Lung (tissue), 12 donors: ENCODE data around the gene EDN1. TPM values are rescaled to one million over a fixed set of nuclear protein-coding genes. Genes with fewer than 3 reads are reported as not detected.

ENCODE experiments used
- ATAC-seq: fragments of 200-7000 bp; cut with Tn5 transposase; one replicate; pipeline ENCODE4 v1.9.1; 2020; ENCODE audit warnings: moderate number of reproducible peaks; ENCODE audit not compliant: insufficient read depth, low FRiP score
- DNase-seq, 3 donors: peaks; one replicate each; pipeline ENCODE4 v3.0.0-alpha.2; 2013 to 2017
- H3K27ac ChIP-seq, 2 donors: one replicate each; pipeline ENCODE4 v1.5.1; 2013; ENCODE audit warnings: mild to moderate bottlenecking in 2 of 2, moderate library complexity in 2 of 2, control low read depth in 1 of 2, inconsistent platforms in 1 of 2, low read depth in 1 of 2, low read length in 1 of 2
- H3K27me3 ChIP-seq, 3 donors: one replicate each; pipeline ENCODE4 v1.5.1; 2013; ENCODE audit warnings: low read length in 2 of 3; ENCODE audit not compliant: control insufficient read depth in 3 of 3, insufficient read depth in 3 of 3
- H3K36me3 ChIP-seq, 4 donors: one replicate each; pipeline ENCODE4 v1.5.1; 2013; ENCODE audit warnings: low read length in 4 of 4, mild to moderate bottlenecking in 1 of 4, moderate library complexity in 1 of 4; ENCODE audit not compliant: control insufficient read depth in 4 of 4, insufficient read depth in 4 of 4
- H3K4me1 ChIP-seq, 5 donors: one replicate each; pipeline ENCODE4 v1.5.1; 2013; ENCODE audit warnings: low read length in 5 of 5, mild to moderate bottlenecking in 2 of 5, moderate library complexity in 1 of 5; ENCODE audit not compliant: control insufficient read depth in 5 of 5, insufficient read depth in 5 of 5
- H3K4me3 ChIP-seq: one replicate; pipeline ENCODE4 v1.5.1; 2013; ENCODE audit warnings: mild to moderate bottlenecking, control low read depth, moderate library complexity
- H3K9ac ChIP-seq, 2 donors: one replicate each; pipeline ENCODE4 v1.5.1; 2013; ENCODE audit warnings: low read length in 2 of 2, control low read depth in 1 of 2; ENCODE audit not compliant: insufficient read depth in 1 of 2
- H3K9me3 ChIP-seq, 4 donors: one replicate each; pipeline ENCODE4 v1.5.1; 2013; ENCODE audit warnings: low read length in 3 of 4, mild to moderate bottlenecking in 1 of 4, moderate library complexity in 1 of 4; ENCODE audit not compliant: control insufficient read depth in 4 of 4, insufficient read depth in 3 of 4
- CTCF ChIP-seq: IDR thresholded peaks from 2 replicates; pipeline ENCODE4 v1.5.1; 2012; ENCODE audit warnings: mild to moderate bottlenecking; ENCODE audit errors: control extremely low read depth, extremely low read depth
- WGBS, 2 donors: extraction: QIAGEN DNeasy Blood & Tissue Kit; methylation state at CpG; one replicate each; pipeline ENCODE4 v1.1.7; 2013; 5-methylcytosine and 5-hydroxymethylcytosine counted together
- polyA plus RNA-seq, 2 donors: library from polyadenylated mRNA; stranded (reverse); fragments of 200-250 nt; gene quantifications; one replicate each; pipeline ENCODE4 v1.2.1, GENCODE V29; 2013
- total RNA-seq, 2 donors: library from RNA; depleted of rRNA in 1 of 2; stranded (reverse); fragments of >200 nt in 1 of 2; gene quantifications; one replicate each; pipeline ENCODE4 v1.2.1, GENCODE V29; 2014 to 2021
- donor health status: control.
- donor health status: control.
- donor health status: Bipolar disorder and iron deficiency.
- donor health status: healthy.
- donor health status: DM: yes; HTN: yes; CAD: no.

The EDN1 gene
- total and polyA plus RNA-seq, 4 donors, result 18.4 to 112 (median 40.3) TPM

- no peak for DNase-seq
- Histone ChIP-seq H3K4me3 (no peak overlapping the region), H3K9ac (no peak overlapping the region), H3K9me3 (no peaks in the 10 kb centered on the region), H3K36me3 (no peaks in the 10 kb centered on the region), H3K4me1 (no peaks in the 10 kb centered on the region), H3K27me3 (no peaks in the 10 kb centered on the region), H3K27ac (no peak overlapping the region)
- no peak for TF ChIP-seq CTCF
- ATAC-seq, result no peak
- WGBS, 2 donors, result 79 to 85% methylated on average over 1 of the region's 1 CpG
Measured at GRCh38 chr6:12245360-12245759, 44.8 kb upstream of the EDN1 start.

GRCh38 chr6:12245763-12246718, 44.1 kb upstream of the EDN1 start:
- no peak for ATAC-seq
- Histone ChIP-seq H3K36me3 (no peaks in the 10 kb centered on the region), H3K4me3 (no peak overlapping the region), H3K27me3 (no peaks in the 10 kb centered on the region), H3K9me3 (no peaks in the 10 kb centered on the region), H3K9ac (no peak overlapping the region), H3K27ac (no peak overlapping the region), H3K4me1 (no peaks in the 10 kb centered on the region)
- 69 to 76% methylated on average over 6 of the region's 6 CpGs for WGBS, 2 donors
- no peak for DNase-seq
- TF ChIP-seq CTCF, result no peak

GRCh38 chr6:12246900-12247299, 43.3 kb upstream of the EDN1 start:
- 95 to 97% methylated on average over 2 of the region's 2 CpGs for WGBS, 2 donors
- ATAC-seq, result no peak

More at GRCh38 chr6:12246900-12247299, 43.3 kb upstream of the EDN1 start:
- Histone ChIP-seq H3K9me3 (no peaks in the 10 kb centered on the region), H3K9ac (no peak overlapping the region), H3K36me3 (no peaks in the 10 kb centered on the region), H3K27ac (no peak overlapping the region), H3K4me3 (no peak overlapping the region), H3K4me1 (no peaks in the 10 kb centered on the region), H3K27me3 (no peaks in the 10 kb centered on the region)
- DNase-seq, result no peak
- TF ChIP-seq CTCF, result no peak
